ENCODE measurements around the gene HMGN3.
"Not testable (repeated sequence)": the region's sequence is repeated elsewhere in the genome, so short reads cannot be mapped to it uniquely, and the experiment has no call there.

DNA sequence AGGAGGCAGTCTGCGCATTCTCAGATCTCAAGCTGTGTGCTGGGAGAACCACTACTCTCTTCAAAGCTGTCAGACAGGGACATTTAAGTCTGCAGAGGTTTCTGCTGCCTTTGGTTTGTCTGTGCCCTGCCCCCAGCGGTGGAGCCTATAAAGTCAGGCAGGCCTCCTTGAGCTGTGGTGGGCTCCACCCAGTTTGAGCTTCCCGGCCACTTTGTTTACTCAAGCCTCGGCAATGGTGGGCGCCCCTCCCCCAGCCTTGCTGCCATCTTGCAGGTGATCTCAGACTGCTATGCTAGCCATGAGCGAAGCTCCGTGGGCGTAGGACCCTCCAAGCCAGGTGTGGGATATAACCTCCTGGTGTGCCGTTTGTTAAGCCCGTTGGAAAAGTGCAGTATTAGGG, 22.3 kb upstream of the HMGN3 start:
- TF ChIP-seq, protein P1, sequence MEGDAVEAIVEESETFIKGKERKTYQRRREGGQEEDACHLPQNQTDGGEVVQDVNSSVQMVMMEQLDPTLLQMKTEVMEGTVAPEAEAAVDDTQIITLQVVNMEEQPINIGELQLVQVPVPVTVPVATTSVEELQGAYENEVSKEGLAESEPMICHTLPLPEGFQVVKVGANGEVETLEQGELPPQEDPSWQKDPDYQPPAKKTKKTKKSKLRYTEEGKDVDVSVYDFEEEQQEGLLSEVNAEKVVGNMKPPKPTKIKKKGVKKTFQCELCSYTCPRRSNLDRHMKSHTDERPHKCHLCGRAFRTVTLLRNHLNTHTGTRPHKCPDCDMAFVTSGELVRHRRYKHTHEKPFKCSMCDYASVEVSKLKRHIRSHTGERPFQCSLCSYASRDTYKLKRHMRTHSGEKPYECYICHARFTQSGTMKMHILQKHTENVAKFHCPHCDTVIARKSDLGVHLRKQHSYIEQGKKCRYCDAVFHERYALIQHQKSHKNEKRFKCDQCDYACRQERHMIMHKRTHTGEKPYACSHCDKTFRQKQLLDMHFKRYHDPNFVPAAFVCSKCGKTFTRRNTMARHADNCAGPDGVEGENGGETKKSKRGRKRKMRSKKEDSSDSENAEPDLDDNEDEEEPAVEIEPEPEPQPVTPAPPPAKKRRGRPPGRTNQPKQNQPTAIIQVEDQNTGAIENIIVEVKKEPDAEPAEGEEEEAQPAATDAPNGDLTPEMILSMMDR (IDR thresholded peaks at IDR 0.05; ENCODE audit: low read length) = not testable (repeated sequence)
- not testable (repeated sequence) for TF ChIP-seq EZH2 (IDR thresholded peaks at IDR 0.05; ENCODE audit: borderline replicate concordance, low read length)
